Right lung (tissue), 5 donors: ENCODE measurements around the gene ISCU. TPM values are rescaled to one million over a fixed set of nuclear protein-coding genes. Genes with fewer than 3 reads are reported as not detected.
"Not testable (repeated sequence)": the region's sequence is repeated elsewhere in the genome, so short reads cannot be mapped to it uniquely, and the experiment has no call there.

Experiments used
- DNase-seq, 2 donors: peaks; one replicate each; pipeline ENCODE4 v3.0.0-alpha.2; 2013
- polyA plus RNA-seq, 5 donors: library from polyadenylated mRNA; unstranded; fragments of 120-200 nt; gene quantifications; one replicate each; pipeline versions ENCODE4 v1.2.1 to v1.2.3, GENCODE V29; 2013; ENCODE audit warnings: inconsistent platforms in 1 of 5, low replicate concordance in 1 of 5; ENCODE audit not compliant: insufficient read length in 5 of 5, insufficient read depth in 1 of 5

ISCU gene
- polyA plus RNA-seq, 5 donors, result 81.7 to 97.7 (median 86.5) TPM

DNA sequence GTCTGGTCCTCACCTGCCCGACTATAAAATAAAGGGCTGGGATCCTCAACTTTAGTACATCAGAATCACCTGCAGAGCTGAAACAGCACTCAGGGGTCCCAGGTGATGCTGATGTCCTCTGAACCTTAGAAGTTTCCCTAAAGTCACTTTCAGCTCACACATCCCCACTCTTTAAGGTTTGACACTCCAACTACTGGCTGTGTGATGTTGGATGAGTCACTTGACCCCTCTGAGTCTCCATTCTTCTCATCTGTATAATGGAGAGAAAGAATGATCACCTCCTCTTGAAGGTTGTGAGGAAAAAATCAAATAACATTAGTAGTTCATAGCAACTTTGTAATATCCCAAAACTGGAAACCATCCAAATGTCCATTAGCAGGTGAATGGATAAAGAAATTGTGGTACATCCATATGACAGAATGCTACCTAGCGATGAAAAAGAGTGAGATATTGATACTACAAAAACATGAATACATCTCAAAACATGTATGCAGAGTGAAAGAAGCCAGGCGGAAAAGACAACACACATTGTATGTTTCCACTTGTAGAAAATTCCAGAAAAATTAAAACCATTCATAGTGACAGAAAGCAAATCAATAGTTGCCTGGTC is 22.2 kb downstream of the ISCU start:
- no peak for DNase-seq

DNA sequence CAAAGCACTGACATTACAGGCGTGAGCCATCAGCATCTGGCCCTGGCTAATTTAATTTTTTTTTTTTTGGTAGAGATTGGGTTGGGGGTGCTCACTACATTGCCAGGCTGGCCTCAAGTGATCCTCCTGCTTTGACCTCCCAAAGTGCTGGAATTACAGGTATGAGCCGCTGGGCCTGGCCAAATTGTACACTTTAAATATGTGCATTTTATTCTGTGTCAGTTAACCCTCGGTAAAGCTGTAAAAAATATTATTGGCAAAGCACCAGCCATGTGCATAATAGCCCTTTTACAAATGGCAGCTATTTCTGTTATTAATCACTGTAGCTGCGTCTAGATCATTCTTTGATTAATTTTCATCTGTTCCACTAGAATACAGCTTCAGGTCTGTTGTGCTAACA is 23.5 kb downstream of the ISCU start:
- DNase-seq, result no peak

DNA sequence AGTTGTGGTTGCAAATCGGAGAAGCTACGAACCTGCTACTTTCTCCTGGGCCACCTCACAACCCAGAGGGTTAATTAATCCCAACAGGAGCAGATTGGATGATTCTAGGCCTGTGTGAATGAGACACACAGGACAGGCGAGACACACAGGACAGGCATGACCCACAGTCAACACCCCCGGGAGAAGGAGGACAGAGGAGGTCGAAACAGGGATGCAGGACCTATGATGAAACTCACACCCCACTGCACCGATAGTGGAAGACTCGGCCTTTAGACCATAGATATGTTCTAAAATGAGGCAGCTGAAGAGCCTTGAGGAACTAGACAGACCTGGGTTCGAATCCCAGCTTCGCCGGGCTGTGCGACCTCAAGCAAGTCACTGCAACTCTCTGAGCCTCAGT is 23.9 kb downstream of the ISCU start:
- DNase-seq, result no peak

DNA sequence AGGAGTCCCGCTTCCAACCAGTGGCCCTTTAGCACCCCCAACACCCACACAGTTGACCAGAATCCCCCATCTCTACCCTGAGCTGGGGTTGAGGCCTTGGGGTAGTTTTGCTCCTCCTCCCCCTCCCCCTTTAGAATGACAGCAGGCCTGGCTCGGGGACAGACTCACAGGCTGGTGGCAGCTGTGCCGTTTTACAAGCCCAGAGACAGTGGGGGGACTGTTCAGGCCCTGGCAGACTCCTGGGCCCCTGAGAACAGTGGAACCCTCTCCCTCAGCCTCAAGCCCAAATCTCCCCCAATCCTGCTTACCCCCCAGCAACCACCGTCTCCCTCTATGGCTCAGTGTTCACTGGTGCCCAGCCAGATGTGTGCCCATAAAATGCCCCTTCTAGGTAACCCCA is 25.4 kb downstream of the ISCU start:
- no peak for DNase-seq

DNA sequence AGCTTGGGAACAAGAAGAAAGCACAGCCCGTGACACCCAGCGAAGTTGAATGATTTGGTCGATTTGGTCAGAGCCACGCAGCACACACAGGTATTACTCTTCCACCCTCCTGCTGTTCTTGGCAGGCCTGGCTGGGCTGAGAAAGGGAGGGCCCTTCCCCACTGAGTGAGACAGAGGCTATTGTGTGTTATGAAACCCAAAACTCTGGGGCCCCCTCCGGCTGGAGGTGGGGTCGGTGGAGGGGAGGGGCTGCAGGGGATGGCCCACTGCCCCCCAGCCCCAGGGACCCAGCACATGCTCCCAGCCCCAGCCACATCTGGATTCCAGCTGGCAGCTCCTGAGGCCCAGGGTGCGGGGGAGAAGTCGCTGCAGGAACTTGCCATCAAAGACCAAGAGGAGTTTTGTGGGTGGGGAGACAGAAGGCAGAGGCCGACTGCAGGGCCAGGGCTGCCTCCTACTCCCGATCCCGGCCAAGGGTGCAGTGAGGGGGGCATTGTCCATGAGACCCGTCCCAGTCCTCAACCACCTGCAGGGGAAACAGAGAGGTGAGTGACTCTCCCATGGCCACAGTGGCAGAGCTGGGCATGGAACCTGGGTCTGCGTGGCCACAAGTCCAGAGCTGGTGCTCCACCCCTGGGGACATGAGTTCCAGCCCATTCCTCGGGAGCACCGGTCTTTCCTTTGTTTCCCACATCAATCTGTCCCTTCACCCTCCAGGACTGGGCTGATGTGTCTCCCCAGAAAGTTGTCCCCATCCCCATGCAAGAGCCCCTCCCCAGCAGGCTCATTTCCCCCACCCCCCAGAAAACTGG is 26.8 kb downstream of the ISCU start:
- DNase-seq, result no peak

DNA sequence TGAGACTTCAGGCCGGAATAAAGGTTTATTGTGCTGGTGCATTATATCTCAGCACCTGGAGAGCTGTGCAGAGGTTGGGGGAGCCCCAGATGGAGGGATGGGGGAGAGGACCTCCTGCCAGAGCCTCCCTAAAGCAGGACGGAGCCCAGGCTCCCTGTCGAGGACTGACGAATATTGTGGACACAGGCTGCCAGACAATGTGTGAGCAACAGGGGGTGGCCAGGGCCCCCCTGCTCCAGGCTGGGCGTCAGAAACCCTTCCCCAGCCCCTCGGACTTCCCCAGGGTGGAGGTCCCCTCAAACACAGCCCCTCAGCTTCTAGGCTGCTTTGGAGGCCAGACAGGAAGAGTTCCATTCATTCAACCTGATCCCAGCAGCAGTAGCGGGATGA is 27.4 kb downstream of the ISCU start:
- no peak for DNase-seq

DNA sequence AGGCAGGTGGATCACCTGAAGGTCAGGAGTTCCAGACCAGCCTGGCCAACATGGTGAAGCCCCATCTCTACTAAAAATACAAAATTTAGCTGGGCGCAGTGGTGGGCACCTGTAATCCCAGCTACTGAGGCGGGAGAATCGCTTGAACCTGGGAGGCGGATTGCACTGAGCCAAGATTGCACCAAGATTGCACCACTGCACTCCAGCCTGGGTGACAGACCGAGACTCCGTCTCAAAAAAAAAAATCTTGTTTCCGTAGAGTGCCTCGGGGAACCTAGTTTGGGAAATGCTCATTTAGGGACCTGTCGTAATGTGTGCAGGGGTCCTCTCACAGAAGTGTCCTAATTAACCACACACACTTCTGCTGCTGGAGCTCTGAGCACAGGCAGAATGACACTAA is 28.1 kb downstream of the ISCU start:
- not testable (repeated sequence) for DNase-seq

DNA sequence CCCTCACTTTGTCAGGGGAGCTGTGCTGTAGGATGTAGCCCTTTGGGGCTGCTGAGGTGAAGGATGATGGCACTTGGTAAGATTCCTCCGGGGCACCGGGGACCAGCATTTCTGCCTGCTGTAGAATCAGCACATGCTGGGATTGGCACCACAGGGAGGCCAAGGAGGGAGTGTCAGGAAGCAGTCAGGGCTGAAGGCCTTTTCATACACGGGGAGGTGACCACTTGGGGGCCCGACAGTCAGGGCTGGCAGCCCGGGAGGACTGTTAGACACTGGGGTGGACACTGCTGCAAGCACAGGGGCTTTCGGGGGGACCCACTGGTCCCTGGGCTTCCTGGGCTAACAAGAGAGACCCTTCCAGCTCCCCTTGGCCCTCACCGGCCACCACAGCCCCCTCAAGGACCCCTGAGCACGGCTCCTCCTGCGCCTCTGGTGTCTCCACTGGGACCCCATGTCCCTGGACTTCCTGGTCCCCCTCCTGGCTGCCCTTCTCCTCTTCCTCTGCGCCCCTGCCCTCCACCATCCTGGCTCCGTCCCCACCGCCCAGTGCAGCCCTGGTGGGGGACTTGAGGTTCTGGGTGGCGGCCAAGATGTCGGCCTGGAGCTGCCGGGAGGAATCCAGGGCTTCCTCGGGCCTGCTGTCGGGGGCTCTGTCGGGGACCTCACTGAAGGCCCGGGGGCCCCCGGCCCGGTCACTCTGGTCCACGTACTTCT is 29.0 kb downstream of the ISCU start:
- DNase-seq, result no peak

DNA sequence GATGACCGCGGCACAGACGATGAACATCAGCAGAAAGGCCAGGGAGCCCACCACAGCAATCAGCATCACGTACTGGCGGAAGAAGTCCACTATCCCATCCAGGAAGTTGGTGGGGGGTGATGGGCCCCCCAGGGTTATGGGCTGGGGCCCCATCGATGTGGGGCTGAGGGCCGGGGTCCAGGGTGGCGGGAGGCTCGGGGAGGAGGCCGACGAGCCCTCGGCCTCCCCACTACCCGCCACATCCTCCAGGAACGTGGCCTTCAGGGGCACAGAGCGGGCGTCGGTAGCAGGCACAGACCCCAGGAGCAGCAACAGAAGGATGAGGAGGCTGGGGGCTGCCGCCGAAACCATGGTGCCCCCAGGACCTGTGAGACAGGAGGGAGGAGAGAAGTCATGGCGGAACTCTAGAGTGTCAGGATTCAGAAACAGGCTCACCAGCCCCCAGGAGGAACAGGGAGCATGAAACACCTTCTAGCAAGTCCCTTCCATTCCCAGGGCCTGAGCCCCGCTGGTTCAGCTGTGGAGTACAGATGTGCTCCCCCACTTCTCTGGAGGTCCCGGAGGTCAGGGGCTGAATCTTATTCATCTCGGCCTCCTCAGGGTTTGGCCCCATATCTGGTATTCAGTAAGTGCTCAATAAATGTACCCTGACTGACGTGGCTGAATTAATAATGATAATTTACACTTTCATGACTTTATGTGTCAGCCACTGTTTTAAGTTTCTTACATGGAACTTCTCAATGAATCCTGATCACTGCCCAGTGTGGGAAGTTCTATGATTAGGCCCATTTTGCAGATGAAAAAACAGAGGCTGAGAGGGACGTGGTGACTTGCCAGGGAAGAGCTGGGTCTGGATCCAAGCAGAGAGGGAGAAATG is 29.9 kb downstream of the ISCU start:
- no peak for DNase-seq

DNA sequence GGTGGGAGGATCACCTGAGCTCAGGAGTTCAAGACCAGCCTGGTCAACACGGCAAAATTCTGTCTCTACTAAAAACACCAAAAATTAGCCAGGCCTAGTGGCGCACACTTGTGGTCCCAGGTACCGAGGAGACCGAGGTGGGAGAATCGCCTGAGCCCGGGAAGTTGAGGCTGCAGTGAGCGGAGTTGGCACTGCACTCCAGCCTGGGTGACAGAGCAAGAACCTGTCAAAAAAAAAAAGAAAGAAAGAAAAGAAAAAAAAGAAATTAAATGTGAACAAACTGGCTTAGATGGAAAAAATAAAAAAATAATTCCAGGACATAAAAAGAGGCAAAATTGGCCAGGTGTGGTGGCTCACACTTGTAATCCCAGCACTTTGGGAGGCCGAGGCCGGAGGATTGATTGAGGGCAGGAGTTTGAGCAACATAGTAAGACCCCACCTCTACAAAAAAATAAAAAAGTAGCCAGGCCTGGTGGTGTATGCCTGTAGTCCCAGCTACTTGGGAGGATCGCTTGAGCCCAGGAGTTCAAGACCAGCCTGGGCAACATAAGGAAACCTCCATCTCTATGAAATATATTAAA is 32.0 kb downstream of the ISCU start:
- no peak for DNase-seq

DNA sequence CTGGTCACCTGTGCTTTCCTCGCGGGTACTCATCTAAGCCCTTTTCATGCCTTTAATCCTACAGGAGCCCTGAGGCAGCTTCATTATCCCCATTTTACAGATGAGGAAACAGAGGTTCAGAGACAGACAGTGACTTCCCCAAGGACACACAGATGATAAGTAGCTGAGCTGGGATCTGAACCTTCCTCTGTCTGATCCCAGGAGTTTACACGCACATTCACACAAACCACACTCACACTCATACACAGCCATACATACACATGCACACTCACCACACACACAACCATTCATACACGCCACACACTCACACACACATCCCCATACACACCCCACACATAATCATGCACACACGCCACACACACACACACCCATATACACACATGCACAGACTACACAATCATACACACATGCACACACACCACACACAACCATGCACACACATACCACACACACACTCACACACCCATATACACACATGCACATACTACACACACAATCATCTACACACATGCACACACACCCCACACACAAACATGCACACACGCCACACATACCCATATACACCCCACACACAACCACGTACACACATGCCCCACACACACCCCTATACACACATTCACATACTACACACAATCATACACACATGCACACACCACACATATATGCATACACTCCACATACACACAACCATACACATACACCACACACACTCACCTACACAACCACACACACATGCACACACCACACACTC is 32.7 kb downstream of the ISCU start:
- no peak for DNase-seq

DNA sequence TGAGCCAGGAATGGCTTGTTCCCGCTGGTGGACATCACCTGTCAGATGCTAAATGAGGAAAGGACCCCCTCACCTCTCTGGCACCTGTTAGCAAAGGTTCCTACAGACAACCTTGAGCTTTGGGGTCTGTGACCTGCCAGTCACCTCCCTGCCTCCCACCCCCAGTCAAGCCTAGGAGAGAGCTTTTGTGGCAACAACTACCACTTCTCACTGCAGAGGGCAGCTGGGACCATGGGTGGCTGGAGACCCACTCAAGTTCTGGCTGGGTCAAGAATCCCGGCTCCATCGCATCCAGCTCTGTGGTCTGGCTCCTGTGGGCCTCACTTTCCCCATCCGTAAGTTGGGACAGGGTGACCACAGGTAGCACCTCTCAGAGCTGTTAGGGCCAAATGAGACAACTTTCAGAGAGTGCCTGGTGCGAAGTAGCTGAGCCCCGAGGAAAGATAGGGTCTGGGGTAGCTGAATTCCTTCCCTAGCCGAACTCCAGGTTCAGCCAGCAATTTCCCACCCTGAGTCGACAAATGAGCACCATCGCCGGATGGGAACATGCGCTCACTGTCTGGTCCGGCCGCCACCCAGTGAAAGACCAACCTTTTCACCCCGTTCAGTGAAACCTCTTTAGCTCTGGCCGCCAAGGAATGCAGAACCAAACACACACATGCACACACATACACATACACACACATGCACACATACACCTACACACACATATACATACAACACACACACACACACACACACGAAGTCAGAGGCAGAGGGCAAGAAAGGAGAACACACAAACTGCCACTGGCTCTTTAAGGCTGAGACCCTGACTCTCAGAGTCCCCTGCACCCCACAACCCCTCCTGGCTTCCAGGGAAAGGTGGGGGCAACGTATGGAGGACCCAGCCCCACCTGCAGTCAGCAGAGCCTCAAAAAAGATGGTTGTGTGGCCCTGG is 33.6 kb downstream of the ISCU start:
- DNase-seq, result no peak

DNA sequence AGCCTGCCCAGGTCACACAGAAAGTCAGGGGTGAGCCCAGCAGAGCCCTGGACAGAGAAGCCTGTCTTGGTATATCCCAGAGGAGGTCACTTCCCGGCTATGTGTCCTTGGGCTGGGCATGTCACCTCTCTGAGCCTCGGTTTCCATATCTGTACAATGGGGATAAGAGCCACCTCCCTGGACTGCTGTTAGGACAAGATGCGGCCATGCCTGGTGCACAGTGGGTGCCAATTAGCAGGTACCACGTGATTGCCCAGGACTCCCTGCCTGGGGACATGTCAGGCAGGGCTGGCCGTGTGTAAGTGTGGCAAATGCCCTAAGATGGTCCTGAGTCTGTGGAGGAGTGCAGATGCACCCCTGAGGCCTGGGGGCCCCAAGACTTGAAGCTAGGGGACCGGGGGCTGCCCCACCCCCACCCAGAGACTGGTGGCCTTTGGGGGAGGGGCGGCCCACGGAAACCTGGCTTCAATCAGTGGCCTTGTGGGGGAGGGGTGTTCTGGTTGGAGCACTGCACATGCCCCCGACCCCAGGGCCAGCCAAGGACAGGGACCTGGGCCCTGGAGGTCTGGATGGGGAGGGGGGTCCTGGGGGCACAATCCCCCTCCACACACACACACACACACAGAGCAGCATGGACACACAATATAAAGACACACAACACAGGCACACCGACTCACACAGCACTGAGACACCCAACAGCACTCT is 34.6 kb downstream of the ISCU start:
- no peak for DNase-seq

DNA sequence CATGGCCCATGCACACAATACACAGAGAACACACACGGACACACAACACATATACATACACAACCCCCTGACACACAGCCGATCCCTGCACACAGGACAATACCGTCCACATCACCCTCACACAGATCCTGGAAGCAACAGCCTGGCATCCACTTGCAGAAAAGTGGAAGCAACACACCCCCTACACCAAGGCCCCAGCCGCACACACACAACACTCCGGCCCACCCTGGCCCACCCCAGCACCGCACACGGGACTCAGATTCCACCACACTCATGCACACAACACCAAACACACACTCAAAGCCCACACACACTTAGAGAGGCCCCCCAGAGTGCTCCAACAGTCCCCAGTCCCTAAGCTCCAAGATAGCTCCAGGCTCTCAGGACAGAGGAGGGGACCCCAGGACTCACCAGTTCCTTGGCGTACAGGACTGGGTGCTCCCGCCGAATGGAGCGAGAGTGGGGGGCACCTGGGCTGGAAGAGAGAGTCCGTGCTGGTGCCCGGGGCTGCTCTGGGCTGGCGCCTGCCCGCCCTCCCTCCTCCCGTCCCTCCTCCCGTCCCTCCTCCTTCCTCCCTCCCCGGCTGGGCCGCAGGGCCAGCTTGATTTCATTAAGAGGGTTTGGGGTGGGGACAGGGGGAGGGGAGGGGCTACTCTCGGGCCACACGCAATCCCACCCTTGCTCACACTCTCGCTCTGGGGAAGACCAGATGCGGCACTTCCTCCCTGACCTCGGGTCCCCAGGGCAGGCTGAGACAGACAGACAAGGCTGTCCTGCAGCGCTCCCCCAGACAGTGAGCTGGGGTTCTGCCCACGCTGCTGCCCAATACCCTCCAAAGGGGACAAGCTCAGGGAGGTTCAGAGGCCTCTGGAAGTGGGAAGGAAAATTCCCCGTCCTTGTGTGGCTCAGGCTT is 35.4 kb downstream of the ISCU start, which contains the start of gene TMEM119:
TMEM119 (minus strand) TSS at position 526 of the 913 bp plus-strand sequence. CDS start 5,701 bp downstream, outside the sequence.
- peak; percentile 75 to 85 for DNase-seq

DNA sequence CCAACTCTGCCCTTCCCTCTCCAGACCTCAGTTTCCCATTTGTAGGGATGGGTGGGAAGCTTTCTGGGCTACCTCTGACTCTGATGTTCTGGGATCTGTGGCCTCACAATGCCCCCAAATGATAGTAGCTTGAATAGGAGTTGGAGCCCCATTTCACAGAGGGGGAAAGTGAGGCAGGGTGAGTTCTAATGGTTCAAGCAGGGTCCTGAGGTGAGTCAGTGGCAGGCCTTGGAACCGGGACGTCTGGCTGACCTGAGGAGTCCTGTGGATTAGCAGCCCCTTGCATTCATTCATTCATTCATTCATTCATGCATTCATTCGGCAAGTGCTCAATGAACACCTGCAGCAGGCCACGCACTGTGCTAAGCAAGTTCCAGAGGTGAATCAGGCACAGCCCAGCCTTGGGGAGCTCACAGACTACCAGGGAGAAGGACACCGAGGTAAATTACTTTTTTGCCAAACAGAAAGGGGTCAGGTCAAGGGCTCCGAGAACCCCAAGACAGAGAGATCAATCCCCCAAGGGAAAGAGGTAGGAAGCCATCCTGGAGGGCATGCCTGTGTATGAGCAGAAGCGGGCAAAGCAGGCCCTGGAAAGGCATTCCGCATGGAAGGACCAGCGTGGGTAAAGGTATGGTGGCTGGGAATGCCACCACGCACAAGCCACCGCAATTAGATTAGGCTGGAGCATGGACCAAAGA is 36.3 kb downstream of the ISCU start:
- DNase-seq, result no peak

DNA sequence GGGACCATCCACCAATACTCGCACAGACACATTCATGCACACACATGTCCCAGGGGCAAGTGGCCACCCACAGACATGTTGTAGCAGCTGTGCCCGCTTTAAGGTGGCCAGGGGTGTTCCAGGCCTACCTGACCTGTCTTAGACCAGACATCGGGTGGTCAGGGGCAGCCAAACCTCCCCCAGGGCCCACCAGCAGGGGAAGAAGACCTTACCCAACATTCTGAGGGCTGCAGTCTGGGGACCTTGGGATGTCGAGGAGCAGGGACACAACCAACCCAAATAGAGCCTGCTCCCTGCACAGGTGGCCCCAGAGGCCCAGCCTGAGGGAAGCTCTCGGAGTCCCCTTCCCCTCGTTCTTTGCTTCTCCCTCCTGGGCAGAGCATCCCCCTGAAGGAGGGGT is 37.1 kb downstream of the ISCU start:
- no peak for DNase-seq
